ENCODE measurements around the gene PARVG. TPM values are rescaled to one million over a fixed set of nuclear protein-coding genes. Genes with fewer than 3 reads are reported as not detected.

The PARVG gene
- total RNA-seq, 1 experiment from 2014 or later = 1.3 TPM

DNA sequence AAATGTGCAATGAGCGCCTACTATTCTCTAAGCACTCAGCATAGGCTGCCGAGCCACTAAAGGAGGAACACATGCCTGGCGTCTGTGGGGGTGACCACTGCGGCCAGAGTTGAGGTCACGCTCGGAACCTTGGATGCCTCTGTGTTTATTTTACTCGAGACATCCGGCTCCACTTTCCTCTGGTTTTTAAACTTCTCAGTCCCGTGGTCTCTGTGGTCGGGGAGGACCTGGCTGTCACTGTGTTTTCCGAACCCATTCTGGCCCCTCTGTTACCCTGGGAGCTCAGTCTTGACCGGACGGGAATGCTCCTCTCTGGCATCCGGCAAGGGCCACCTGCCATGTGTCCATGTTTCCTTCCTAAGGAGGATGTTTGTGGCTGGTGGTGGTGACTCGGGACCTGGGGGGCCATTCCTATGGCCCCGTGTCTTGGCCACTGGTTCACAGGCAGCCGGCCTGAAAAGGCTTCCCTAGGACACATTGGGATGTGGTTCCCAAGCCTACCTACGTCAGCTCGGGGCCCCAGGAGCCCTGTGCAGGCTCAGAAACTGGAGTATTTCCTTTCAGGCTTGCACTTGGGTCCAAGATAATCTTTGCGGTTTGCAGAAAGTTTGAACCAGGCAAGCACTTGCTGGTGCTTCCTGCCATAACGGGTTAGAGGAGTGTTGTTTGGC is 46.7 kb upstream of the PARVG start:
- Mint-ChIP-seq H3K27ac (peak overlapping the region in 1 of 3 experiments; percentile 70; a peak in 1 of 7 replicates), H3K9me3 (peaks cover 27 to 32% of the 10 kb centered on the region in 2 experiments), H3K27me3 (ENCODE audit: low read depth) (no peaks in the 10 kb centered on the region; the same call in none of the 2 replicates), H3K36me3 (ENCODE audit: insufficient read depth in 1 of 3, low read depth in 3 of 3) (peaks cover 25 to 36% (median 31%) of the 10 kb centered on the region in 3 experiments), H3K4me3 (no peak overlapping the region), H3K4me1 (peaks cover 20 to 28% of the 10 kb centered on the region in 2 experiments)
- Histone ChIP-seq H3K79me1 (ENCODE audit: insufficient read depth, low read depth, low read length, poor library complexity, severe bottlenecking) (no peaks in the 10 kb centered on the region), H2BK12ac (ENCODE audit: insufficient read length, low read depth, low read length) (no peak overlapping the region), H3K56ac (ENCODE audit: insufficient read length, low read depth, low read length) (no peak overlapping the region), H2AFZ (ENCODE audit: low read length) (no peak overlapping the region), H3K4ac (ENCODE audit: low read depth, low read length) (no peak overlapping the region), H3K79me2 (ENCODE audit: insufficient read depth, low read length) (no peaks in the 10 kb centered on the region), H2AK5ac (ENCODE audit: insufficient read length, low read length) (no peak overlapping the region), H3T11ph (ENCODE audit: low read length) (no peak overlapping the region), H3K18ac (ENCODE audit: insufficient read length, low read depth, low read length) (no peak overlapping the region), H3K9ac (ENCODE audit: extremely low read depth, insufficient read length, low read length) (no peak overlapping the region), H2BK5ac (ENCODE audit: insufficient read length, low read length) (no peak overlapping the region), H3K23me2 (ENCODE audit: insufficient read length, low read depth, low read length, poor library complexity, severe bottlenecking) (no peaks in the 10 kb centered on the region), H4K5ac (ENCODE audit: insufficient read length, low read depth, low read length) (no peak overlapping the region), H3K4me2 (ENCODE audit: insufficient read depth, insufficient read length, low read length) (no peak overlapping the region), H2BK120ac (ENCODE audit: low read depth, low read length, poor library complexity, severe bottlenecking) (no peak overlapping the region), H4K91ac (ENCODE audit: insufficient read length, low read depth, low read length) (no peak overlapping the region), H3K23ac (ENCODE audit: insufficient read length, low read depth, low read length) (no peak overlapping the region), H3K27me3 (ENCODE audit: insufficient read depth, low read length) (no peaks in the 10 kb centered on the region), H4K20me1 (ENCODE audit: control insufficient read depth, insufficient read depth, insufficient read length) (no peaks in the 10 kb centered on the region), H4K8ac (replicated peaks; ENCODE audit: insufficient read length, low read depth, low read length) (no peak overlapping the region), H3K14ac (ENCODE audit: insufficient read depth, low read length) (no peak overlapping the region), H3K27ac (ENCODE audit: insufficient read length, low read depth, low read length) (no peak overlapping the region), H2BK20ac (ENCODE audit: low read depth, low read length, poor library complexity, severe bottlenecking) (no peak overlapping the region), H3K4me1 (ENCODE audit: insufficient read depth, low read length) (peaks cover 3% of the 10 kb centered on the region), H3K9me3 (ENCODE audit: control insufficient read depth, low read depth, low read length) (peaks cover 22% of the 10 kb centered on the region), H2BK15ac (ENCODE audit: low read depth, low read length) (no peak overlapping the region)
- TF ChIP-seq, protein P1, sequence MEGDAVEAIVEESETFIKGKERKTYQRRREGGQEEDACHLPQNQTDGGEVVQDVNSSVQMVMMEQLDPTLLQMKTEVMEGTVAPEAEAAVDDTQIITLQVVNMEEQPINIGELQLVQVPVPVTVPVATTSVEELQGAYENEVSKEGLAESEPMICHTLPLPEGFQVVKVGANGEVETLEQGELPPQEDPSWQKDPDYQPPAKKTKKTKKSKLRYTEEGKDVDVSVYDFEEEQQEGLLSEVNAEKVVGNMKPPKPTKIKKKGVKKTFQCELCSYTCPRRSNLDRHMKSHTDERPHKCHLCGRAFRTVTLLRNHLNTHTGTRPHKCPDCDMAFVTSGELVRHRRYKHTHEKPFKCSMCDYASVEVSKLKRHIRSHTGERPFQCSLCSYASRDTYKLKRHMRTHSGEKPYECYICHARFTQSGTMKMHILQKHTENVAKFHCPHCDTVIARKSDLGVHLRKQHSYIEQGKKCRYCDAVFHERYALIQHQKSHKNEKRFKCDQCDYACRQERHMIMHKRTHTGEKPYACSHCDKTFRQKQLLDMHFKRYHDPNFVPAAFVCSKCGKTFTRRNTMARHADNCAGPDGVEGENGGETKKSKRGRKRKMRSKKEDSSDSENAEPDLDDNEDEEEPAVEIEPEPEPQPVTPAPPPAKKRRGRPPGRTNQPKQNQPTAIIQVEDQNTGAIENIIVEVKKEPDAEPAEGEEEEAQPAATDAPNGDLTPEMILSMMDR (conservative IDR thresholded peaks at IDR 0.05) = no peak
- WGBS (ENCODE audit: extremely low coverage, insufficient read length, low lambda C conversion rate) = no CpG with 5 or more reads among the region's 21 CpGs
- no peak for DNase-seq

Measured in H9 (cell line).